GM12878 (cell line): ENCODE measurements around the gene TUBB4B. TPM values are rescaled to one million over a fixed set of nuclear protein-coding genes. Genes with fewer than 3 reads are reported as not detected.

Experiments used
- ASH2L ChIP-seq: fragments of 300-600, 200-600 bp; sonication (generic); IDR thresholded peaks from 2 replicates; pipeline ENCODE4 v1.6.1; 2017; ENCODE audit warnings: low read depth, mild to moderate bottlenecking, borderline replicate concordance
- BACH1 ChIP-seq: fragments of 450-650 bp; IDR thresholded peaks from 2 replicates; pipeline ENCODE4 v1.6.1; 2017; ENCODE audit warnings: mild to moderate bottlenecking, borderline replicate concordance
- CBX5 ChIP-seq: sonication (generic); IDR thresholded peaks from 2 replicates; pipeline ENCODE4 v1.6.1; 2016; ENCODE audit warnings: low read depth, moderate library complexity, mild to moderate bottlenecking, inconsistent platforms
- CHD1 ChIP-seq: IDR thresholded peaks from 2 replicates; pipeline ENCODE4 v1.6.1; 2012; ENCODE audit warnings: low read depth, low read length, improper control_type of control experiment
- E2F4 ChIP-seq: IDR thresholded peaks from 2 replicates; pipeline ENCODE4 v1.6.1; 2012; ENCODE audit warnings: low read depth, low read length, improper control_type of control experiment
- ETV6 ChIP-seq, 2 experiments: fragments of 450-650 bp in 1 of 2; IDR thresholded peaks in 1 of 2; conservative IDR thresholded peaks in 1 of 2; 2 replicates each; pipeline ENCODE4 v1.6.1; 2014; ENCODE audit warnings: antibody characterized with exemption in 1 of 2, borderline replicate concordance in 1 of 2, low read depth in 1 of 2, mild to moderate bottlenecking in 1 of 2, moderate library complexity in 1 of 2
- GATAD2B ChIP-seq: fragments of 450-650 bp; conservative IDR thresholded peaks from 2 replicates; pipeline ENCODE4 v1.6.1; 2017; ENCODE audit warnings: low read depth, mild to moderate bottlenecking, moderate library complexity
- HCFC1 ChIP-seq: fragments of 150-350 bp; IDR thresholded peaks from 2 replicates; pipeline ENCODE4 v1.6.1; 2014; ENCODE audit warnings: low read length
- IRF3 ChIP-seq: fragments of 450-650 bp; IDR thresholded peaks from 2 replicates; pipeline ENCODE4 v1.6.1; 2014; ENCODE audit warnings: mild to moderate bottlenecking
- JUNB ChIP-seq: IDR thresholded peaks from 2 replicates; pipeline ENCODE4 v1.6.1; 2016; ENCODE audit warnings: antibody characterized with exemption, mild to moderate bottlenecking
- KDM1A ChIP-seq: fragments of 200-600 bp; sonication (generic); IDR thresholded peaks from 2 replicates; pipeline ENCODE4 v1.6.1; 2016; ENCODE audit warnings: borderline replicate concordance
- MTA2 ChIP-seq: fragments of 450-650 bp; IDR thresholded peaks from 2 replicates; pipeline ENCODE4 v1.6.1; 2016; ENCODE audit warnings: low read depth, mild to moderate bottlenecking, moderate library complexity
- MXI1 ChIP-seq: fragments of 150-350 bp; IDR thresholded peaks from 2 replicates; pipeline ENCODE4 v1.6.1; 2011; ENCODE audit warnings: low read depth, mild to moderate bottlenecking, inconsistent platforms, low read length, improper control_type of control experiment
- NFXL1 ChIP-seq: fragments of 450-650 bp; IDR thresholded peaks from 2 replicates; pipeline ENCODE4 v1.6.1; 2017; ENCODE audit warnings: antibody characterized with exemption, mild to moderate bottlenecking, borderline replicate concordance
- NR2F1 ChIP-seq: fragments of 450-650 bp; conservative IDR thresholded peaks from 2 replicates; pipeline ENCODE4 v1.6.1; 2017; ENCODE audit warnings: mild to moderate bottlenecking
- POLR2A ChIP-seq: IDR thresholded peaks from 2 replicates; pipeline ENCODE4 v1.6.1; 2011; ENCODE audit warnings: low read depth, mild to moderate bottlenecking, low read length
- PRDM15 ChIP-seq: fragments of 450-650 bp; formaldehyde crosslinking; IDR thresholded peaks from 2 replicates; pipeline ENCODE4 v1.4.0; 2020; ENCODE audit warnings: mild to moderate bottlenecking, moderate library complexity
- RFX5 ChIP-seq: IDR thresholded peaks from 2 replicates; pipeline ENCODE4 v1.6.1; 2011; ENCODE audit warnings: low read depth, low read length, improper control_type of control experiment
- SP1 ChIP-seq: IDR thresholded peaks from one replicate; pipeline ENCODE4 v1.6.1; 2011; ENCODE audit warnings: low read depth, low read length
- TCF12 ChIP-seq: IDR thresholded peaks from 2 replicates; pipeline ENCODE4 v1.6.1; 2011; ENCODE audit warnings: low read depth, mild to moderate bottlenecking, low read length
- TCF7 ChIP-seq: IDR thresholded peaks from 2 replicates; pipeline ENCODE4 v1.6.1; 2014; ENCODE audit warnings: antibody characterized with exemption, borderline replicate concordance
- ZBED1 ChIP-seq: IDR thresholded peaks from 2 replicates; pipeline ENCODE4 v1.6.1; 2016; ENCODE audit warnings: borderline replicate concordance
- ZNF217 ChIP-seq: fragments of 450-650 bp; IDR thresholded peaks from 2 replicates; pipeline ENCODE4 v1.6.1; 2017; ENCODE audit warnings: antibody characterized with exemption, mild to moderate bottlenecking
- polyA plus RNA-seq, 11 experiments: library from polyadenylated mRNA; depleted of rRNA in 4 of 11; unstranded in 6 of 11; stranded (reverse) in 5 of 11; fragments of >200 nt; fragmentation: Nextera tagmentation in 4 of 11; fragmentation: Illumina TruSeq in 1 of 11; extraction: Ambion mirVana in 4 of 11; extraction: Trizol in 1 of 11; gene quantifications; 1 replicate in 1 of 11; 2 replicates in 10 of 11; pipeline versions ENCODE4 v1.2.1 to v1.2.3, GENCODE V29; 2011 to 2016; ENCODE audit warnings: inconsistent platforms in 2 of 11, missing spikeins in 2 of 11, low read depth in 1 of 11
- total RNA-seq, 4 experiments: library from RNA; depleted of rRNA in 3 of 4; stranded (reverse); fragments of >200 nt in 3 of 4; fragmentation: Illumina TruSeq in 1 of 4; extraction: Trizol in 1 of 4; gene quantifications; 2 replicates each; pipeline versions ENCODE4 v1.2.1 to v1.2.3, GENCODE V29; 2013 to 2021
- TF ChIP-seq, protein P1 (sequence below), 3 experiments: IDR thresholded peaks in 2 of 3; conservative IDR thresholded peaks in 1 of 3; 2 replicates each; pipeline ENCODE4 v1.5.1; 2011; ENCODE audit warnings: low read depth in 3 of 3, low read length in 3 of 3, mild to moderate bottlenecking in 3 of 3, control low read depth in 2 of 3, moderate library complexity in 2 of 3, inconsistent platforms in 1 of 3, mixed read lengths in 1 of 3; ENCODE audit not compliant: control insufficient read depth in 2 of 3, insufficient read depth in 1 of 3; ENCODE audit errors: extremely low read depth in 1 of 3

Gene TUBB4B
- total and polyA plus RNA-seq, 10 of the 15 experiments (the other 5 are each of a cell fraction or from before 2014, with no cell fraction given), result 23.0 to 532 (median 254) TPM

DNA sequence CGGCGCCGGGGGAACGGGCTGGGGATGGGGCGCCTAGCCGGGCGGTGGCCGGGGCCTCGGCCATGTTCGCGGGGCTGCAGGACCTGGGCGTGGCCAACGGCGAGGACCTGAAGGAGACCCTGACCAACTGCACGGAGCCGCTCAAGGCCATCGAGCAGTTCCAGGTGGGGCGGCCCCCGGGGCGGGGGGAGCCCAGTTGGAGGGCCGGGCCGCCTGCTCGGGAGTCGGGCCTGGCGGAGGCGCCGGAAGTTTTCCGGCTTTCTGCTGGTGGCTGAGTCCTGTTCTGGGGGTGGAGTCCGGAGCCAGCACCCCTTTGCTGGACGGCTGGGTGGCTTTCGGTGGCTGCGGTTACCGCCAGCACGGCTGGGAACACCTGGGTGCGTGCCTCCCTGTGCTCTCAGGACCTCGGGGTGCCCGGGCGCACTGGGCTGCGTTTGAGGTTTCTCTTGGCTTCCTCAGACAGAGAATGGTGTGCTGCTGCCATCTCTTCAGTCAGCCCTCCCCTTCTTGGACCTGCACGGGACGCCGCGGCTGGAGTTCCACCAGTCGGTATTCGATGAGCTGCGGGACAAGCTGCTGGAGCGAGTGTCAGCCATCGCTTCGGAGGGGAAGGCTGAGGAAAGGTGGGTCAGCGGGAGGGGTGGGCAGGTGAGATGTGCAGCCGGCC, 14.5 kb downstream of the TUBB4B start (continued):
- TF ChIP-seq E2F4, result no peak
- TF ChIP-seq TCF12, result no peak
- TF ChIP-seq RFX5, result no peak
- TF ChIP-seq JUNB, result no peak
- TF ChIP-seq ZNF217, result no peak; the same call in 1 of the 2 replicates
- no peak for TF ChIP-seq MTA2
- 0 out of 2 replicates have a peak, but pooled peaks have one; percentile 17 for TF ChIP-seq CHD1
- peak; percentile 78; the same call in 1 of the 2 replicates for TF ChIP-seq GATAD2B
- no peak for TF ChIP-seq CBX5
- TF ChIP-seq BACH1, result no peak
- TF ChIP-seq, protein P1, sequence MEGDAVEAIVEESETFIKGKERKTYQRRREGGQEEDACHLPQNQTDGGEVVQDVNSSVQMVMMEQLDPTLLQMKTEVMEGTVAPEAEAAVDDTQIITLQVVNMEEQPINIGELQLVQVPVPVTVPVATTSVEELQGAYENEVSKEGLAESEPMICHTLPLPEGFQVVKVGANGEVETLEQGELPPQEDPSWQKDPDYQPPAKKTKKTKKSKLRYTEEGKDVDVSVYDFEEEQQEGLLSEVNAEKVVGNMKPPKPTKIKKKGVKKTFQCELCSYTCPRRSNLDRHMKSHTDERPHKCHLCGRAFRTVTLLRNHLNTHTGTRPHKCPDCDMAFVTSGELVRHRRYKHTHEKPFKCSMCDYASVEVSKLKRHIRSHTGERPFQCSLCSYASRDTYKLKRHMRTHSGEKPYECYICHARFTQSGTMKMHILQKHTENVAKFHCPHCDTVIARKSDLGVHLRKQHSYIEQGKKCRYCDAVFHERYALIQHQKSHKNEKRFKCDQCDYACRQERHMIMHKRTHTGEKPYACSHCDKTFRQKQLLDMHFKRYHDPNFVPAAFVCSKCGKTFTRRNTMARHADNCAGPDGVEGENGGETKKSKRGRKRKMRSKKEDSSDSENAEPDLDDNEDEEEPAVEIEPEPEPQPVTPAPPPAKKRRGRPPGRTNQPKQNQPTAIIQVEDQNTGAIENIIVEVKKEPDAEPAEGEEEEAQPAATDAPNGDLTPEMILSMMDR (IDR thresholded peaks at IDR 0.05 in 2 of 3, conservative IDR thresholded peaks at IDR 0.05 in 1 of 3; ENCODE audit: control insufficient read depth in 2 of 3, extremely low read depth in 1 of 3, insufficient read depth in 1 of 3, low read depth in 3 of 3, low read length in 3 of 3), result no peak
- peak; percentile 82; the same call in 1 of the 2 replicates for TF ChIP-seq ASH2L
- no peak for TF ChIP-seq MXI1
- no peak for TF ChIP-seq HCFC1
- TF ChIP-seq ZBED1, result no peak
- no peak; the same call in 1 of the 2 replicates for TF ChIP-seq POLR2A
- no peak for TF ChIP-seq NFXL1
- TF ChIP-seq PRDM15, result no peak
- no peak for TF ChIP-seq TCF7
- no peak for TF ChIP-seq SP1
- TF ChIP-seq KDM1A, result no peak
- TF ChIP-seq IRF3, result no peak
- TF ChIP-seq ETV6 (conservative IDR thresholded peaks at IDR 0.05 in 1 of 2, IDR thresholded peaks at IDR 0.05 in 1 of 2; ENCODE audit: borderline replicate concordance in 1 of 2, low read depth in 1 of 2), result 0 out of 4 replicates have a peak, but pooled peaks of 1 of the 2 experiments have one; percentile 38
- no peak for TF ChIP-seq NR2F1
